ENCODE results near the gene GATAD1. TPM values are rescaled to one million over a fixed set of nuclear protein-coding genes. Genes with fewer than 3 reads are reported as not detected.
A peak's percentile ranks its signal among the peaks of the same experiment; 100 is the strongest.

GATAD1 gene
- total RNA-seq (2014; rRNA removed; shearing (Covaris generic)) (20.1 and 21.4 TPM in 2 replicates), polyA plus RNA-seq (2016; fragmentation: Nextera tagmentation; extraction: Ambion mirVana) (10.0 and 10.8 TPM in 2 replicates)

GRCh38 chr7:92447345-92448204 lies at the start of gene GATAD1:
Gene GATAD1 (plus strand): TSS chr7:92447482. CDS start chr7:92447730, 248 bp downstream.
- H3K9me2 ChIP-seq (ENCODE audit: insufficient read depth), result no peaks in the 10 kb centered on the region
- peak within 1 kb of the TSS; percentile 84 for H2AFZ ChIP-seq
- no peaks in the 10 kb centered on the region for H4K20me1 ChIP-seq (ENCODE audit: insufficient read depth)
- H3K27me3 ChIP-seq (replicated peaks; ENCODE audit: insufficient read depth), result no peaks in the 10 kb centered on the region
- H3K9me3 ChIP-seq (ENCODE audit: low read depth), result no peaks in the 10 kb centered on the region
- H3K27ac ChIP-seq, result peak within 1 kb of the TSS; percentile 60
- DNase-seq, result peak; percentile 96
- in situ Hi-C loops (cut with MboI), result no loop called here
- H3K4me3 ChIP-seq, result peak within 1 kb of the TSS; percentile 85
- 1% methylated on average over 44 to 75 of the region's 87 CpGs for WGBS, 2 experiments (ENCODE audit: low coverage in 1 of 2, low lambda C conversion rate in 2 of 2, missing lambda C conversion rate in 2 of 2)
- peak within 1 kb of the TSS; percentile 82 for H3K4me2 ChIP-seq (ENCODE audit: unreplicated experiment)
- 0 out of 2 replicates have a peak, but pooled peaks cover 6% of the 10 kb centered on the region for H3K4me1 ChIP-seq (ENCODE audit: insufficient read depth)
- H3K9ac ChIP-seq, result peak within 1 kb of the TSS; percentile 87
- H3F3A ChIP-seq (ENCODE audit: insufficient read depth), result no peaks in the 10 kb centered on the region
- TF ChIP-seq EZH2phosphoT487 (IDR thresholded peaks at IDR 0.05; ENCODE audit: insufficient read depth, low read depth), result no peak
- TF ChIP-seq EZH2 (IDR thresholded peaks at IDR 0.05; ENCODE audit: insufficient read depth, poor library complexity, severe bottlenecking), result no peak
- peaks cover 29% of the 10 kb centered on the region for H3K79me2 ChIP-seq (ENCODE audit: insufficient read depth)
- peaks cover 21% of the 10 kb centered on the region; the same call in 1 of the 2 replicates for H3K36me3 ChIP-seq (ENCODE audit: low read depth)

DNA sequence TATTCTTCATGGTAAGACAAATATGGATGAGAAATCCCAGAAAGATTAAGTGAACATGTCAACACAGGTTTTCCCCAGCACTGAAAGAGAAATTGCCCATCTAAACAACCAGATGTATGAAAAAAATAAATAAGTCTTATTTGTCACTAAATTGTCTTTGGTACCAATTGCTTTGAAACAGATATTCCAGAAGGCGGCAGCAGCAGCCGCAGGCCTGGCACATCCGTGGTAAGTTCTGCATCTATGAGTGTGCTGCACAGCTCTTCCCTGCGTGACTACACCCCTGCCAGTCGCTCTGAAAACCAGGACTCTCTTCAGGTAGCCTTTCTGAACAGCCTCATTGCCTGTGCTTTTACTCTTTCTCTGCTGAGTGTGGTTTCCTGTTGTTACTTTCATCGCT lies 49.7 kb upstream of the GATAD1 start:
- no peaks in the 10 kb centered on the region for H3K79me2 ChIP-seq (ENCODE audit: insufficient read depth)
- no peaks in the 10 kb centered on the region for H3K9me2 ChIP-seq (ENCODE audit: insufficient read depth)
- H3K4me2 ChIP-seq (ENCODE audit: unreplicated experiment), result no peak overlapping the region
- no peaks in the 10 kb centered on the region for H4K20me1 ChIP-seq (ENCODE audit: insufficient read depth)
- 93% methylated on average over 6 of the region's 6 CpGs for WGBS, 2 experiments (ENCODE audit: low coverage in 1 of 2, low lambda C conversion rate in 2 of 2, missing lambda C conversion rate in 2 of 2)
- no peaks in the 10 kb centered on the region for H3K9me3 ChIP-seq (ENCODE audit: low read depth)
- H3K9ac ChIP-seq, result no peak overlapping the region
- peaks cover 34% of the 10 kb centered on the region for H3K36me3 ChIP-seq (ENCODE audit: low read depth)
- TF ChIP-seq EZH2 (IDR thresholded peaks at IDR 0.05; ENCODE audit: insufficient read depth, poor library complexity, severe bottlenecking) (no peak), EZH2phosphoT487 (IDR thresholded peaks at IDR 0.05; ENCODE audit: insufficient read depth, low read depth) (no peak)
- no peak overlapping the region for H2AFZ ChIP-seq
- in situ Hi-C loops (cut with MboI), result no loop called here
- no peak overlapping the region for H3K4me3 ChIP-seq
- no peaks in the 10 kb centered on the region for H3K27me3 ChIP-seq (replicated peaks; ENCODE audit: insufficient read depth)
- H3K4me1 ChIP-seq (ENCODE audit: insufficient read depth), result peaks cover 5% of the 10 kb centered on the region
- H3F3A ChIP-seq (ENCODE audit: insufficient read depth), result peaks cover 4% of the 10 kb centered on the region
- no peak for DNase-seq
- no peak overlapping the region for H3K27ac ChIP-seq

DNA sequence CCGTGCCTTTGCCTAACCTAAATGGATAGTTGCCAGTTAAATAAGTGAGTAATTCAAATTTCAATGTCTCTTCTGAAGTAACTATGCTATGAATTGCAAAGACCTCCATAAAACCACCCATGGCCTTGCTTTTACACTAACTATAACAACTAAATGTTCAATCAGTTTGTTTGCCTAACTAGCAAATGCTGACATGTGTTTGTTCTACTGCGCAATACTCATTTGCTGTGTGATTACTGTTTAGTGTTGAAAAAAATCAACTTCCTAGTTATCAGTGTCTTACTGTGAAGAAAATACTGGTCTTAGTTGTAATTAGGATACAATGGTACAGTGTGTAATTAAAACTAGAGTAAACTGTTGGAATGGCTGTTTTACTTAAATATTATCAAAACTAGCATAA lies 47.3 kb upstream of the GATAD1 start:
- H3K4me3 ChIP-seq, result no peak overlapping the region
- no peak overlapping the region for H2AFZ ChIP-seq
- DNase-seq, result no peak
- H3K27me3 ChIP-seq (replicated peaks; ENCODE audit: insufficient read depth), result no peaks in the 10 kb centered on the region
- in situ Hi-C loops (cut with MboI), result no loop called here
- H3K79me2 ChIP-seq (ENCODE audit: insufficient read depth), result no peaks in the 10 kb centered on the region
- no peak for TF ChIP-seq EZH2phosphoT487 (IDR thresholded peaks at IDR 0.05; ENCODE audit: insufficient read depth, low read depth)
- TF ChIP-seq EZH2 (IDR thresholded peaks at IDR 0.05; ENCODE audit: insufficient read depth, poor library complexity, severe bottlenecking), result no peak
- H3K9ac ChIP-seq, result no peak overlapping the region
- H3K27ac ChIP-seq, result no peak overlapping the region
- no peaks in the 10 kb centered on the region for H4K20me1 ChIP-seq (ENCODE audit: insufficient read depth)
- H3K9me3 ChIP-seq (ENCODE audit: low read depth), result no peaks in the 10 kb centered on the region
- peaks cover 27% of the 10 kb centered on the region for H3K36me3 ChIP-seq (ENCODE audit: low read depth)
- no peak overlapping the region for H3K4me2 ChIP-seq (ENCODE audit: unreplicated experiment)
- peaks cover 15% of the 10 kb centered on the region for H3K4me1 ChIP-seq (ENCODE audit: insufficient read depth)
- H3K9me2 ChIP-seq (ENCODE audit: insufficient read depth), result no peaks in the 10 kb centered on the region
- peaks cover 13% of the 10 kb centered on the region for H3F3A ChIP-seq (ENCODE audit: insufficient read depth)
- 98 to 99% methylated on average over 2 of the region's 2 CpGs for WGBS, 2 experiments (ENCODE audit: low coverage in 1 of 2, low lambda C conversion rate in 2 of 2, missing lambda C conversion rate in 2 of 2)

DNA sequence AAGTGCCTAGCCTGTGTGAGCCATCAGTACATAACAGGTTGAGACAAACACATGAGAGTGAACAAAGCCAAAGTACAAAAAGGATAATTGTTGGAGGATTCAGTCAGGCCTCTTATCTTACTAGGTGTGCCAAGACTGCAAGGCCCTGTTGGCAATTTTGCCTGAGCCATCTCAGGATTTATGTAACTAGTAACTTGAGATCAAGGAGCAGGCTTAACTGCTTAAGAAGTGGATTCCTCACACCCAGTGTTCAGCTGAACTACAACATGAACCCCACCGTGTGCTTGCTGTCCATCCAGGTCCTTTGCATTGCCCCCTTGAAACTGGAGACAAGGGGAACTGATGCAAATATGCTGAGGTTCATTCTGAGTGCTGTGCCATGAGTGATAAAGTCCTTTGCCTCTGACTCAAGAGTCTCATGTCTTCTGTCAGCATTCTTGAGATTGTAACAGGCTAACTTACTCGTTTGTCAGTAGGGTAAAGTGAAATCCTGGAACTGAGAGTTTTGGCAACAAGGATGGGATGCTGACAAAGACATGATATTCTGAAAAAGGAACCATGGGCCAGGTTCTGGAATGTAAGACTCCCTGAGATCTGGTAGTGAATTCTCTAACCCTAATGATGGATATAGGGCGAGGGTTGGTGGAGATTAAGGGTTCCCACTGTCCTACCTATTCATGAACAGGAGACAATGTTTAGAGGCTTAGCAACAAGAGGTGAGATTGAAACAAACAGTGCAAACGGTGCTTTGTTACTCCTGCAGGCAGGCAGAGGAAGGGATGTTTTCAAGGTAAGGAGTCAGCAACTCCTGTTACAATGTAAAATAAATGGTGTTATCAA lies 44.1 kb upstream of the GATAD1 start:
- in situ Hi-C loops (cut with MboI), result no loop called here
- H3F3A ChIP-seq (ENCODE audit: insufficient read depth), result peaks cover 13% of the 10 kb centered on the region
- peaks cover 17% of the 10 kb centered on the region for H3K36me3 ChIP-seq (ENCODE audit: low read depth)
- H3K27me3 ChIP-seq (replicated peaks; ENCODE audit: insufficient read depth), result no peaks in the 10 kb centered on the region
- WGBS, 2 experiments (ENCODE audit: low coverage in 1 of 2, low lambda C conversion rate in 2 of 2, missing lambda C conversion rate in 2 of 2), result 49 to 60% methylated on average over 4 of the region's 4 CpGs
- peak; percentile 62 for DNase-seq
- peak overlapping the region; percentile 62 for H3K27ac ChIP-seq
- H2AFZ ChIP-seq, result no peak overlapping the region
- peak overlapping the region; percentile 5 for H3K4me2 ChIP-seq (ENCODE audit: unreplicated experiment)
- TF ChIP-seq EZH2phosphoT487 (IDR thresholded peaks at IDR 0.05; ENCODE audit: insufficient read depth, low read depth) (no peak), EZH2 (IDR thresholded peaks at IDR 0.05; ENCODE audit: insufficient read depth, poor library complexity, severe bottlenecking) (no peak)
- H3K4me3 ChIP-seq, result no peak overlapping the region
- no peaks in the 10 kb centered on the region for H4K20me1 ChIP-seq (ENCODE audit: insufficient read depth)
- no peaks in the 10 kb centered on the region for H3K9me3 ChIP-seq (ENCODE audit: low read depth)
- no peaks in the 10 kb centered on the region for H3K79me2 ChIP-seq (ENCODE audit: insufficient read depth)
- no peaks in the 10 kb centered on the region for H3K9me2 ChIP-seq (ENCODE audit: insufficient read depth)
- no peak overlapping the region for H3K9ac ChIP-seq
- peaks cover 15% of the 10 kb centered on the region for H3K4me1 ChIP-seq (ENCODE audit: insufficient read depth)

All from GM23248 (cell line).